GM18505 (cell line): ENCODE results near the gene MRPS5.

Experiments
- ATAC-seq: cut with Tn5 transposase; IDR thresholded peaks from one replicate; pipeline ENCODE4 v1.9.1; 2021; ENCODE audit not compliant: unreplicated experiment
- POLR2A ChIP-seq: IDR thresholded peaks from 4 replicates; pipeline ENCODE4 v1.6.1; 2011; ENCODE audit warnings: borderline replicate concordance; ENCODE audit not compliant: insufficient read depth, insufficient read length; ENCODE audit errors: extremely low read depth

MRPS5 gene

GRCh38 chr2:95052307-95052706 is 69.3 kb downstream of the MRPS5 start:
- TF ChIP-seq POLR2A: no peak

GRCh38 chr2:95051626-95052025 is 70.0 kb downstream of the MRPS5 start:
- TF ChIP-seq POLR2A: no peak
- no peak for ATAC-seq

More at GRCh38 chr2:95052307-95052706, 69.3 kb downstream of the MRPS5 start:
- no peak for ATAC-seq

- no peak for TF ChIP-seq POLR2A
- ATAC-seq: no peak
Observed at GRCh38 chr2:95050385-95051300, 71.0 kb downstream of the MRPS5 start.

DNA sequence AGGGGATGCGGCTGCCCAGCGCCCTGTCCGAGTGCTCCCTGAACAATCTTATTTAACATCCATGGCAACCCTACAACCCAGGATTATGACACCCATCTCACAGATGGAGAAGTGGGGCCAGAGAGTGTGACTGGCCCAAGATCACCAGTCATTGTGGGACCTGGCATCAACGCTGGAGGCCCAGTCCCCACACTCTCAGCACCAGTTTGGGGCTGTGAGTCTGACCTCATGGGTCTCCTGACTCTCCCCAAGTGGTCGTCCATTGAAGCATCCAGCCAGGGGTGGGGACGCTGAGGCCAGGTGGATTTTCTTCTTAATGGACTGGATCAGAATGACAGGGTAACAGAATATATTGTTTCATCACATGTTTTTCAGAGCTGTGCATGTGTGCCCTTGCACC is 71.6 kb downstream of the MRPS5 start:
- no peak for TF ChIP-seq POLR2A
- no peak for ATAC-seq

DNA sequence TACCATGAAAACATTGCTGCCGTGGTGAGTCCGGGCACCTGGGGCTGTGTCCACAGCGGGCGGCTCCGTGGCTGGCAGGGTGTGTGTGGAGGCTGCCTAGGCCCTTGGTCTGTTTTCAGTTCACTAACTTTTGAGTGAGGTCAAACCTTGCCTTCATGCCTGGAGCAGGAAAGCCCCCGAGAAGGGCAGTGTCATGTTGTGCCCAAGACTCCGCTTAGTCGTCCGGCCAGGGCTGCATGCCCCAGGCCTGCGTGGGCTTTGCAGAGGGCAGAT is 72.0 kb downstream of the MRPS5 start:
- no peak for TF ChIP-seq POLR2A
- no peak for ATAC-seq

GRCh38 chr2:95048825-95049682 is 72.6 kb downstream of the MRPS5 start:
- TF ChIP-seq POLR2A: no peak
- no peak for ATAC-seq

- no peak for TF ChIP-seq POLR2A
- no peak for ATAC-seq
Observed at GRCh38 chr2:95047629-95048510, 73.7 kb downstream of the MRPS5 start.

DNA sequence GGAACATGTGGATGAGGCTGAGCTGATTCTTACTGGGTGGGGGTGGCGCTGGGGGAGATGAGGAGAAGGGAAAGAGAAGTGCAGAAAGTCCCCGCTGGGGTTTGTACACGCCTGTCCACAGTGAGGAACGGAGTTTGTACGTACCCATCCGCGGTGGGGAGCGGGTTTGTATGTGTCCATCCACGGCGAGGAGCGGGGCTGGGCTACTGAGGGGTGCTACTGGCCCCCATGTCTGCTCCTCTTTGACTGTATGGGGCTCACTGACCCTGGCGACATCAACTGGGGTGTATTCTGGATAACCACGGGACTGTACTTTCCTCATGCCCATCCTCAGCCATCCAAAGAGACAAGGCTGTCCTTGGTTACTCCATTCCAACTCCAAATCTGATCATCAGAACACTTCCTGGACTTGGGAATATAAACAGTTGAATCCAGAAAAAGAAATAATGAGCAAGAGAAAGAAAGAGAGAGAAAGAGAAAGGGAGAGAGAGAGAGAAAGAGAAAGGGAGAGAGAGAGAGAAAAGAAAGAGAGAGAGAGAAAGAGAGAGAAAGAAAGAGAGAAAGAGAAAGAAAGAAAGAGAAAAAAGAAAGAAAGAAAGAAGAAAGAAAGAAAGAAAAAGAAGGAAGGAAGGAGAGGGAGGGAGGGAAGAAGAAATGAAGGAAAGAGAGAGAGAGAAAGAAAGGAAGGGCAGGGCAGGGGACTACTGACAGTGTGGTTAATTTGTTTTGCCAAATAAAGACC is 75.1 kb downstream of the MRPS5 start:
- no peak for ATAC-seq

GRCh38 chr2:95044601-95045000 is 77.0 kb downstream of the MRPS5 start:
- ATAC-seq: no peak
- TF ChIP-seq POLR2A: no peak

More for the DNA sequence above, 75.1 kb downstream of the MRPS5 start:
- no peak for TF ChIP-seq POLR2A

DNA sequence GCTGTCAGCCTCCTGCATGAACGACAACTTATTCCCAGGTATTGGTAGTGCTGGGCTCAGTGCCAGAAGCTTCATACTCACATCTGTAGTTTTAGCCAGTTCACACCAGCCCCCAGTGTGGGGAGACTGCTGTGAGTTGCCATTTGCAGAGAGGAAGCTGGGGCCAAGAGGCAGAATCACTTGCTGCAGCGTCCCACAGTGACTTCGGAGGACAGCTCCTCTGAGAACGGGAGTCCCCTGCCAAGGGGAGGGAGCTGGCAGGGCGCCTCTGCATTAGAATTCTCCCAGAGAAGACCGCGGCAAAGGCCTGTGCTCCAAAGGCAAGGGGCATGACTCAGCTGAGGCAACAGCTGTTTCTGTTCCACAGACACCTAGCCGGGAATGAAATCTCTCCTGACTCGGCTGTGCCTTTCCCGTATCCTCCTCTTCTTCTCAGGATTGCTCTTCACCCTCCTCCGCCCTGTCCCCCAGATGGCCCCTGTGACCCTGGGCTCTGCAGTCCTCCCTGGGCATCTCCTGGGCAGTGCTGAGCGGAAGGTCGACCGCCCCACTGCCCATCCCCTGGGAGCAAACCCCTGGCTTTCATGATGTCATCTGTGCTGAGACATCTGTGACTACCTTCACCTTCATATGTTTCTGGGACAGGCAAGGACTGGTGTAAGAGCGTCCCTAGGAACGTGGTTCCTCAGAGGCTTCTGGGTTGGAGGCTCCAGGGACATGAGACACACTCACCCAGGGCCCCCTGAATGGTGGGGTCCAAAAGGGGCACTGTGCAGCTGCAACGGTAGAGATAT is 78.1 kb downstream of the MRPS5 start:
- ATAC-seq: peak; percentile 49
- no peak for TF ChIP-seq POLR2A

DNA sequence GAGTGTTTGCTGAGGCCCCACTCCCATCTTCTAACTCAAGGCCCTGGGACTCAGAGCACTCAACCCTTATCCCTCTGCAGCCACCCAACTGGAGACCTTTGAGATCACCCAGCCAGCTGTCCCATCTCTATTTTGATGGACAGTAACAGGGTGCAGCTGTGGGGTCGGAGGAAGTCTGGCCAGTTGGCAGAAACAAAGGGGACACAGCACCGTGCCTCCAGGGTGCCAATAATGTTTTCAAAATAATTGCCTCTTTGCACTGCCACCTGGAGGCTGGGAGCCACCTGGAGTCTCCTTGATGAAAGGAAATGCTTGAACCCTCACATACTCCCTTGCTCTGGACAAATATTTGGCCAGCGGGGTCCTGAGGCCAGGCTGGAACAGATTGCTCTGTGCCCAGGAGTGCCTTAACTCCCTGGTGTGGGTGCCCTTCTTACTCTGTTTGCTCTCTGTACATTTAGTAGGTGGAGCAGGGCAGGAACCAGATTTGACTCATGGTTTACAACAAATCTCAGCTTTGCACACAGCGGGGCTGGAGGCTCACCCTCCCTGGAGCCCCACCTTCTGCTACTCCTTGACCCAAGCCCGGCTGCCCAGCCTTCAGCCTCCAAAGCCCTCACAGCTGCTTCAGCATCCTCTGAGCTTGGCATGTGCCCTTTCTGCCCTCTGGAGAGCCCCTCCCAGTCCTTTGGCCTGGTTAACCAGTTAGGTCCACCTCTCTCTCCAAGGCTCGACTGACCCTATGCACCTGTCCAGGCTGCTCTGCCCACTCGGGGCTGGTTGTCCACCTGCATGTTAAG is 78.9 kb downstream of the MRPS5 start:
- ATAC-seq: peak; percentile 3
- TF ChIP-seq POLR2A: no peak
